ENCODE results near the gene STT3B.

The STT3B gene

DNA sequence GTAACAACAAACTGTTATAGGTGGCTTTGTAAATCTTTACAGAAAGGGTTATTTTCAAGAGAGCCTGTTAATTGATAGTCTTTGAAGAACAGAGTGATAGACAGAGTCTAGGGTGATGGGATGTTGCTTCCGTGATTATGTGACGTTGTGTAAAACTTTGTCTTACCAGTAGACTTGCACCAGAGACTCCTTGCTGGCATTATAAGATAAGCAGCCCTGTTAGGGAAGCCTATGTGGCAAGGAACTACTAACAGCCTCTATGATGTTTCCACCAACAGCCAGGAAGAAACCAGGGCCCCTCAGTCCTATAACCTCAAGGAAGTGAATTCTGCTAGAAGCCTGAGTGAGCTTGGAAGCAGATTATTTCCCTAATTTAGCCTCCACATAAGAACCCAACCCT is 18.9 kb downstream of the STT3B start:
- no peak for DNase-seq (ENCODE audit: low read depth in 2 of 2)

- no peak for DNase-seq (ENCODE audit: low read depth in 2 of 2)
Observed at GRCh38 chr3:31552103-31552502, 19.4 kb downstream of the STT3B start.

DNA sequence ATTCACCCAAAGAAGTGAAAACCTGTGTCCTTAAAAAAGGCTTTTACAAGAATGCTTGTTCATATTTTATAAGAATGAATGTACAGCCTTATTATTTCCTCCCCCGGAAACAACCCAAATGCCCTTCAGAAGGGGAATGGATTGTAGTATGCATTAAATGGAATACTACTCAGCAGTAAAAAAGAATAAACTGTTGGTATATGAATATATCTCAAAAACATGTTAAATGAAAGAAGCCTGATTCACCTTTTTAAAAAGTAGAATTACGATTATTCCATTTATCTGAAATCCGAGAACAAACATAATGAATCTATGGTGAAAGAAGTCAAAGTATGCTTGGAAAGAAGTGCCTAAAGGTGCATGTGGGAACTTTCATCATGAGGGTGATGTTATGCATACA is 20.5 kb downstream of the STT3B start:
- no peak for DNase-seq (ENCODE audit: low read depth in 2 of 2)

DNA sequence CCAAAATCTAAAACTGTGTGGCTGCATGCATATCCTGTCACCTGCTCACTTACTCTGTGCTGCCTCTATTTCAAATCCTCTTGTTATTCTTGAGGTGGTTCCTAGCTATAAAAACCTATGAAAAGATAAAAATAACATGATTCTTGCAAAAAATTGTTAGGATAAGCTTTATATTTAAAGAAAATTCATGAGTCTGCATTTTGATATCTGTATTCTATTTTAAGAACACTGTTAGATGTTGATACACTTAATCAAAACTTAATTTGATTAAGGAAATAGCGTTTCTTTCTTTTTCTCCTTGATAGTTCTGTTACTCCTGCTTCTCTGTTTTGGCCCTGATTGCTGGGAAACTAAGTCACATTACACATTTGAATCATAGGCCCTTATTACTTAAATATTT is 22.5 kb downstream of the STT3B start:
- DNase-seq (ENCODE audit: low read depth in 2 of 2), result no peak

DNA sequence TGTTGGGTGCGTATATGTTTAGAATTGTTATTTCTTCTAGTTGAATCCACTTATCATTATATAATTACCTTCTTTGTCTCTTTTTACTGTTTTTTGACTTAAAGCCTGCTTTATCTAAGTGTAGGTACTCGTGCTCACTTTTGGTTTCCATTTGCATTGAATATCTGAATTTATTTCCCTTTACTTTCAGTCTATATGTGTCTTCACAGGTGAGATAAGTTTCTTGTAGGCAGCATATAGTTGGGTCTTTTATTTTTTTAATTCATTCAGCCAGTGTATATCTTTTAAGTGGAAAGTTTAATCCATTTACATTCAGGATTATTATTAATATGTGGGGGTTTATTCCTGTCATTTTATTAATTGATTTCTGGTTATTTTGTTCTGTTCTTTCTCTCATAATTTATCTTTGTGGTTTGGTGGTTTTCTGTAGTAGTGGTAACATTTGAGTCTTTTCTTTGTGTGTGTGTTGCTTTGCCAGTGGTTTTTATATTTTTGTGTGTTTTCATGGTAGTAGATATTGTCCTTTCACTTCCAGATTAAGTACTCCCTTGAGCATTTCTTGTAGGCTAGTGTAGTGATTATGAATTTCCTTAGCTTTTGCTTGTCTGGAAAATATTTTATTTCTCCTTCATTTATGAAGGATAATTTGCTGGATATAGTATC is 27.3 kb downstream of the STT3B start:
- DNase-seq (ENCODE audit: low read depth in 2 of 2), result no peak

GRCh38 chr3:31561891-31562290 is 29.2 kb downstream of the STT3B start:
- DNase-seq (ENCODE audit: low read depth in 2 of 2), result no peak

GRCh38 chr3:31562525-31562924 is 29.8 kb downstream of the STT3B start:
- DNase-seq (ENCODE audit: low read depth in 2 of 2), result no peak

DNA sequence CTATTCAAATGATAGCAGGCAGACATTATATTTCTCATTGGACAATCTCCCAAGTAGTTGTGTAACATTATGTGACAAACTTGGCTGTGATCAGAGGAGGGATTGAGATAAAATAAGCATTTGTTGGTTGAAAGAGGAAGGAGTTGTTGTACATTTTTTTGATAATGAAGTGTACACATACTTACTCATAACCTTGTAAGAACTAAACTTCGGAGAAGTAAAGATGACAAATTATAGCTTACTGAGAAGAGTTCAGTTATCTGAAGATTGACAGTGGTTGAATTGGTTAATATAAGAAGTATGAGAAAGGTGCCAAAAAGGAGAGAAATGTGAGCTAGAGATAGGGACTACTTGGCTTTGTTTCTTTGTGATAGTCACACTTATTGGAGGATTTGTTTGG is 32.6 kb downstream of the STT3B start:
- DNase-seq (ENCODE audit: low read depth in 2 of 2), result no peak

DNA sequence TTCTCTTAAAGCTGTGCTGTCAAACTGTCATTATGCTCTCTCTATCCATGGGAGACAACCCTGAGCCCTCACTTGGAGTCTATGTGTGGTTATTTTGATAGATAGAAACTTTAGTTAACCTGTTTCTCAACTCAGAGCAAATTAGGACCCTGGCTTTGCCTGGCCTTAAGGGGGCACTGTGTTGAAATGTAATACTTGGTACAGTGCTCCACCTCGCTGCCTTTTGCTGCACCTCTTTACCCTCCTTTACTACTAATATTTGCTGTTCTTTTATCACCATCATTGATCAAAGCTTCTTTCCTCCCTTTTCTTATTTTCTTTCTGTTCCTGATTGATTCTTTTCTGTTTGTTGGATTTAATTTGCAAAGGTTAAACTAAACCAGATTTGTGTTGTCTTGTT is 34.3 kb downstream of the STT3B start:
- peak in 1 of 2 donors; percentile 15 for DNase-seq (ENCODE audit: low read depth in 2 of 2)

DNA sequence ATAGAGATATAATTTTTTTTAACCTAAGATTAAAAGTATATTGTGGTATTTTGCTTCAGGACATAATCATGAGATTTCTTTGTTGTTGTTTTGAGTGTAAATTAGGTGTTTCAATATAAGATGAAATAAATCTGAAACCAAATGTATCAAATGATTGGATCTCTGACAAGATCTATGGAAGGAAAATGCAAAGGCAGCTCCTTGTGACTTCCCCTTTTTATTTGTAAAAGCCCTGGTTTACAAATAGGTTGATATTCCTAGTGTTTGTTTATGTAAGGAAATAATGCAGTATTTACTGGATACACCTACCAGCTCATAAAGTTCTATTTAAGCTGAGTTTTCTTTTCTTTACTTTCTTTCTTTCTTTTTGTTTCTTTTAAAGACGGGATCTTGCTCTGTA is 35.9 kb downstream of the STT3B start:
- DNase-seq (ENCODE audit: low read depth in 2 of 2), result no peak

- no peak for DNase-seq (ENCODE audit: low read depth in 2 of 2)
Observed at GRCh38 chr3:31571325-31571724, 38.6 kb downstream of the STT3B start.

GRCh38 chr3:31572236-31573004 is 39.7 kb downstream of the STT3B start:
- DNase-seq (ENCODE audit: low read depth in 2 of 2), result no peak

DNA sequence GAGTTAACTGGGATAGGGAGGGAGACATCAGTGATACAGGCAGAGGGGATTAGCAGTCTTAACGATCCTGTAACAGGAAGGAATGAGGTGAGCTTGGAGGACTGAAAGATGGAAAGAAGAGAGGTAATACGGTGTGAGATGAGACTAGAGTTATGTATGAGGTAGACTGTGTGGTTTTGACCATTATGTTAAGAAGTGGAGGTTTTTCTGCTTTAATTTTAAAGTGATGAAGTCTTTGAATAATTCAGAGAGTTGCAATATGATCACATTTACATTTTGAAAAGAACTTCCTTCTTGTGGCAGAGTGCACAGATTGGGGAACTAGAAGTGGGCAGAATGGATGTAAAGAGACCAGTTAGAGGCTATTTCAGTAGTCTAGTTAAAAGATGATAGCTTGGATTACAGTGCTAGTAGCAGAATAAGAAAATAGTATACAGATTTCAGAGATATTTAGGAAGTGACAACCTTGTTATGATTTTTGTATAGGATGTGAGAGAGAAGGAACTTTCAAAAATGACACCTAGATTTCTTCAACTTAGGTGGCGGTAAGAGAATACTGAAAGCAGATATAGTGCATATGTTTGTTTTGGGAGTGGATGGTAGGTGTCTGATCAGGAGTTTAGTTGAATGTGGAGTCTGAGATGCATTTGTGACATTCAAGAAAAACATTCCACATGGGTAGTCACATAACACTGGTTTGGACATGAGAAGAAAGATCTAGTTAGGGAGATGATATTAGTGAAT is 40.5 kb downstream of the STT3B start:
- no peak for DNase-seq (ENCODE audit: low read depth in 2 of 2)

- no peak for DNase-seq (ENCODE audit: low read depth in 2 of 2)
Observed at GRCh38 chr3:31575448-31575847, 42.7 kb downstream of the STT3B start.

GRCh38 chr3:31576521-31576920 is 43.8 kb downstream of the STT3B start:
- DNase-seq (ENCODE audit: low read depth in 2 of 2), result no peak

GRCh38 chr3:31577232-31577631 is 44.5 kb downstream of the STT3B start:
- DNase-seq (ENCODE audit: low read depth in 2 of 2), result no peak

DNA sequence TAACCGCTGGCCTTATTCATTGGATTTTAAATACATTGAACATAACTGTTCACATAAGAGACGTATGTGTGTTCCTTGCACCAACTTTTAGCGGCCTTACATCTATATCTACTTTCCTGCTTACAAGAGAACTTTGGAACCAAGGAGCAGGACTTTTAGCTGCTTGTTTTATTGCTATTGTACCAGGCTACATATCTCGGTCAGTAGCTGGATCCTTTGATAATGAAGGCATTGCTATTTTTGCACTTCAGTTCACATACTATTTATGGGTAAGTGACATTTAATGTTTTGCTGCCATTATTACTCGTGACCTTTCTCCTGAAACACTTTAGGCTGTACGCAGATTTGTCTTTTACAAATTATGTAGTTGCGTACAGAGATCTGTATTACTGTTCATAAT is 47.1 kb downstream of the STT3B start:
- DNase-seq (ENCODE audit: low read depth in 2 of 2), result no peak

DNA sequence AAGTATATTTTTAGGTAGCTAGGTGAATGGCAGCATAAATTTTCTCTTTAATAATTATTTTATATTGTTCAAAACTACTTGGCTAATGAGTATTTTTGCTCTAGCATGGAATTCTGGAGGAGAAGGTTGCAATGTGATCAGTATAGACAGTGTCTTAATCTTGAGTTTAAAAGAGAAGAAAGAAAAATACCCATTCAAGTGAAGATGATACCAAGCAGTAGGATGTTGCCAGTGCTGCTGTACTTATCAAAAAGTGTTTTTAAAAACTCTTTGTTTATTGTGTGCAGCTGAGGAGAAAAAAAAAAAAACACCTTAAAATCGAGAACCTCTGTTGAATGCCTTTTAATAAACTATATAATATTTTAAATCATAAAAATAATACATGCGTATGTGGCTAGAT is 47.9 kb downstream of the STT3B start:
- no peak for DNase-seq (ENCODE audit: low read depth in 2 of 2)

GRCh38 chr3:31581660-31582059 is 48.9 kb downstream of the STT3B start:
- no peak for DNase-seq (ENCODE audit: low read depth in 2 of 2)

DNA sequence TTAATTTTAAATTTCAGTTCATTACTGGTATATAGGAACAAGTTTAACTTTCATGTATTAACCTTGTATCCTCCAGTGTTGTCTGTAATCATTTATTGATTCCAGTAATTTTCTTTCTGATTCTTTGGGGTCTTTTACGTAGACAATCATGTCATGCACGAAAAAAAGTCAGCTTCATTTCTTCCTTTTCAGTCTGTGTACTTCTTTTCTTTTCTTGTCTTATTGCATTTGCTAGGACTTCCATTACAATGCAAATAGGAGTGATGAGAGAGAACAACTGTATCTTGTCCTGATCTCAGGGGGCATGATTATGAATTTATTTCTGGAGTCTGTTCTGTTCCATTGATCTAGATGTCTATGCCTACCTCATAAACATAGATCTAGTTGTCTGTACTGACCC is 56.5 kb downstream of the STT3B start:
- no peak for DNase-seq (ENCODE audit: low read depth in 2 of 2)

GRCh38 chr3:31590650-31591049 is 57.9 kb downstream of the STT3B start:
- DNase-seq (ENCODE audit: low read depth in 2 of 2), result no peak

- DNase-seq (ENCODE audit: low read depth in 2 of 2), result no peak
Observed at GRCh38 chr3:31592764-31593163, 60.0 kb downstream of the STT3B start.

DNA sequence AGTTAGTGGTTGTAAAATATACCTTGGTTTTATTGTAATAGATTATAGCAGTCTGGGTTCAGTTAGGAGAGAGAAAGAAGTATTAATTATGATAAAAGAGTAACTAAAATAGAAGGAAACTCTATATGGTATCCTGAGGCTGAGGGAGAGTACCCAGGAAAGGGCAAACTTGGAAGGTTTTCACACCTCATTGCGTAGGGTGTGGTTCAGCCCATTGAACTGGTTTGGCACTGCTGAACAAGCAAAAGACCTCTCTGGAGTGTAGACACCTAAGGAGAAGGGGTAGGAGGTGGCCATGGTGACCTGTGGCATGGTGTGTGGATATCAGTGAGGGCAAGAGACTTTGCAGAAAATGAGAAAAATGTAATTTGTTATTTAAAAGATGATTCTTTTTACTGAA is 63.5 kb downstream of the STT3B start:
- no peak for DNase-seq (ENCODE audit: low read depth in 2 of 2)

Data from activated CD8-positive, alpha-beta memory T cell treated with anti-CD3 and anti-CD28 coated beads for 4 hours (primary cell).